ENCODE data around the gene PRR22. TPM values are rescaled to one million over a fixed set of nuclear protein-coding genes. Genes with fewer than 3 reads are reported as not detected.
A peak's percentile ranks its signal among the peaks of the same experiment; 100 is the strongest.

The PRR22 gene
- total RNA-seq, 1 donor from 2014 or later, result 3.1 TPM

- peak overlapping the region; percentile 98 for H3K27ac Mint-ChIP-seq (ENCODE audit: unreplicated experiment)
- H3K4me3 Mint-ChIP-seq (ENCODE audit: unreplicated experiment), result peak overlapping the region; percentile 98
- TF ChIP-seq CTCF (IDR thresholded peaks at IDR 0.05), result no peak
- no peaks in the 10 kb centered on the region for H3K36me3 Mint-ChIP-seq (ENCODE audit: unreplicated experiment)
- H3K9me3 Mint-ChIP-seq (ENCODE audit: unreplicated experiment), result no peaks in the 10 kb centered on the region
- peaks cover 8% of the 10 kb centered on the region for H3K4me1 Mint-ChIP-seq (ENCODE audit: unreplicated experiment)
- H3K27me3 Mint-ChIP-seq (ENCODE audit: unreplicated experiment), result peaks cover 3% of the 10 kb centered on the region
- DNase-seq (ENCODE audit: extremely low spot score, unreplicated experiment), result no peak
Observed at GRCh38 chr19:5828661-5829566, 44.4 kb upstream of the PRR22 start.

GRCh38 chr19:5827891-5828660, 43.5 kb upstream of the PRR22 start:
- DNase-seq (ENCODE audit: extremely low spot score, unreplicated experiment), result peak; percentile 99
- Mint-ChIP-seq H3K27me3 (ENCODE audit: unreplicated experiment) (no peaks in the 10 kb centered on the region), H3K9me3 (ENCODE audit: unreplicated experiment) (no peaks in the 10 kb centered on the region), H3K4me3 (ENCODE audit: unreplicated experiment) (peak overlapping the region; percentile 98), H3K27ac (ENCODE audit: unreplicated experiment) (peak overlapping the region; percentile 98), H3K36me3 (ENCODE audit: unreplicated experiment) (no peaks in the 10 kb centered on the region), H3K4me1 (ENCODE audit: unreplicated experiment) (peaks cover 8% of the 10 kb centered on the region)
- TF ChIP-seq CTCF (IDR thresholded peaks at IDR 0.05), result no peak

GRCh38 chr19:5827342-5827890, 42.9 kb upstream of the PRR22 start:
- H3K27ac Mint-ChIP-seq (ENCODE audit: unreplicated experiment), result peak overlapping the region; percentile 44
- H3K27me3 Mint-ChIP-seq (ENCODE audit: unreplicated experiment), result no peaks in the 10 kb centered on the region
- TF ChIP-seq CTCF (IDR thresholded peaks at IDR 0.05), result no peak
- H3K36me3 Mint-ChIP-seq (ENCODE audit: unreplicated experiment), result no peaks in the 10 kb centered on the region
- no peaks in the 10 kb centered on the region for H3K9me3 Mint-ChIP-seq (ENCODE audit: unreplicated experiment)
- peak overlapping the region; percentile 78 for H3K4me3 Mint-ChIP-seq (ENCODE audit: unreplicated experiment)
- DNase-seq (ENCODE audit: extremely low spot score, unreplicated experiment), result no peak
- H3K4me1 Mint-ChIP-seq (ENCODE audit: unreplicated experiment), result peaks cover 8% of the 10 kb centered on the region

GRCh38 chr19:5826531-5827341, 42.2 kb upstream of the PRR22 start:
- Mint-ChIP-seq H3K9me3 (ENCODE audit: unreplicated experiment) (no peaks in the 10 kb centered on the region), H3K36me3 (ENCODE audit: unreplicated experiment) (no peaks in the 10 kb centered on the region), H3K4me3 (ENCODE audit: unreplicated experiment) (peak overlapping the region; percentile 78), H3K27ac (ENCODE audit: unreplicated experiment) (peak overlapping the region; percentile 44), H3K4me1 (ENCODE audit: unreplicated experiment) (peaks cover 8% of the 10 kb centered on the region), H3K27me3 (ENCODE audit: unreplicated experiment) (no peaks in the 10 kb centered on the region)
- TF ChIP-seq CTCF (IDR thresholded peaks at IDR 0.05), result no peak
- no peak for DNase-seq (ENCODE audit: extremely low spot score, unreplicated experiment)
